Measurements from ENCODE around the gene COL26A1.

Gene COL26A1

GRCh38 chr7:101580596-101580995 lies 217.9 kb downstream of the COL26A1 start:
- no peak for DNase-seq

GRCh38 chr7:101581891-101582290 lies 219.2 kb downstream of the COL26A1 start:
- no peak for DNase-seq

- DNase-seq: no peak
These were observed 220.3 kb downstream of the COL26A1 start for GRCh38 chr7:101582971-101583370.

- no peak for DNase-seq
These were observed 223.6 kb downstream of the COL26A1 start for GRCh38 chr7:101586078-101586905.

- no peak for DNase-seq
These were observed 224.4 kb downstream of the COL26A1 start for GRCh38 chr7:101586906-101587677.

- DNase-seq: no peak
These were observed 225.7 kb downstream of the COL26A1 start for GRCh38 chr7:101588131-101588935.

- DNase-seq: no peak
These were observed 226.4 kb downstream of the COL26A1 start for GRCh38 chr7:101589052-101589451.

GRCh38 chr7:101589976-101590662 lies 227.4 kb downstream of the COL26A1 start:
- no peak for DNase-seq

- DNase-seq: no peak
These were observed 228.2 kb downstream of the COL26A1 start for GRCh38 chr7:101590663-101591435.

- no peak for DNase-seq
These were observed 228.8 kb downstream of the COL26A1 start for GRCh38 chr7:101591504-101591903.

- DNase-seq: no peak
These were observed 230.9 kb downstream of the COL26A1 start for GRCh38 chr7:101593556-101593955.

GRCh38 chr7:101594790-101595189 lies 232.1 kb downstream of the COL26A1 start:
- DNase-seq: no peak

GRCh38 chr7:101595246-101595645 lies 232.6 kb downstream of the COL26A1 start:
- DNase-seq: no peak

- DNase-seq: no peak
These were observed 233.3 kb downstream of the COL26A1 start for GRCh38 chr7:101595766-101596537.

- no peak for DNase-seq
These were observed 234.2 kb downstream of the COL26A1 start for GRCh38 chr7:101596898-101597297.

GRCh38 chr7:101597941-101598340 lies 235.3 kb downstream of the COL26A1 start:
- no peak for DNase-seq

GRCh38 chr7:101598422-101598985 lies 235.8 kb downstream of the COL26A1 start:
- no peak for DNase-seq

- DNase-seq: no peak
These were observed 236.5 kb downstream of the COL26A1 start for GRCh38 chr7:101598986-101599771.

GRCh38 chr7:101599787-101600186 lies 237.1 kb downstream of the COL26A1 start:
- DNase-seq: no peak

- DNase-seq: no peak
These were observed 239.4 kb downstream of the COL26A1 start for GRCh38 chr7:101602082-101602481.

All from inflammatory macrophage treated with lipopolysaccharide for 4 hours (primary cell).